Neural cell (in vitro differentiated cells): Measurements from ENCODE around the gene HPS1. TPM values are rescaled to one million over a fixed set of nuclear protein-coding genes. Genes with fewer than 3 reads are reported as not detected.

ENCODE experiments used
- H2AFZ ChIP-seq: fragments of 200-600, 300-800 bp; sonication (generic), shearing (Covaris generic); 2 replicates; pipeline ENCODE4 v1.6.0; 2014; ENCODE audit warnings: low read depth, mild to moderate bottlenecking, antibody characterized with exemption, low read length, moderate library complexity
- H3F3A ChIP-seq: fragments of 200-600 bp; shearing (Covaris generic); 2 replicates; pipeline ENCODE4 v1.6.1; 2016; ENCODE audit warnings: mild to moderate bottlenecking, moderate library complexity, mixed read lengths, antibody characterized with exemption, low read length; ENCODE audit not compliant: insufficient read depth, poor library complexity, severe bottlenecking
- H3K27ac ChIP-seq: fragments of 200-600, 300-800 bp; sonication (generic), shearing (Covaris generic); 2 replicates; pipeline ENCODE4 v1.5.1; 2014; ENCODE audit warnings: mild to moderate bottlenecking, low read length, moderate library complexity
- H3K27me3 ChIP-seq: fragments of 300-800, 200-600 bp; sonication (generic), shearing (Covaris generic); 2 replicates; pipeline ENCODE4 v1.6.0; 2014; ENCODE audit warnings: mild to moderate bottlenecking, low read depth, low read length, moderate library complexity; ENCODE audit not compliant: insufficient read depth
- H3K36me3 ChIP-seq: fragments of 300-800, 200-600 bp; sonication (generic), shearing (Covaris generic); 2 replicates; pipeline ENCODE4 v1.5.1; 2014; ENCODE audit warnings: mild to moderate bottlenecking, antibody characterized with exemption, low read length, moderate library complexity; ENCODE audit not compliant: insufficient read depth
- H3K4me2 ChIP-seq: fragments of 300-800, 200-600 bp; sonication (generic), shearing (Covaris generic); 2 replicates; pipeline ENCODE4 v1.6.0; 2014; ENCODE audit warnings: mild to moderate bottlenecking, low read length
- H3K4me3 ChIP-seq: fragments of 300-800, 200-600 bp; sonication (generic), shearing (Covaris generic); 2 replicates; pipeline ENCODE4 v1.5.1; 2014; ENCODE audit warnings: mild to moderate bottlenecking, low read length, moderate library complexity
- H3K79me2 ChIP-seq: fragments of 200-600 bp; shearing (Covaris generic); replicated peaks from 2 replicates; pipeline ENCODE4 v1.6.0; 2014; ENCODE audit warnings: mild to moderate bottlenecking, low read length, moderate library complexity; ENCODE audit not compliant: insufficient read depth
- H3K9ac ChIP-seq: fragments of 300-800, 200-600 bp; sonication (generic), shearing (Covaris generic); 2 replicates; pipeline ENCODE4 v1.6.1; 2016; ENCODE audit warnings: mild to moderate bottlenecking, low read length, mixed read lengths
- H3K9me2 ChIP-seq: fragments of 200-600 bp; shearing (Covaris generic); 2 replicates; pipeline ENCODE4 v1.6.1; 2016; ENCODE audit warnings: mild to moderate bottlenecking, low read length, mixed read lengths; ENCODE audit not compliant: insufficient read depth
- H3K9me3 ChIP-seq: fragments of 200-600, 300-800 bp; sonication (generic), shearing (Covaris generic); 2 replicates; pipeline ENCODE4 v1.6.1; 2016; ENCODE audit warnings: mild to moderate bottlenecking, mixed run types, low read length, moderate library complexity, mixed read lengths
- H4K20me1 ChIP-seq: fragments of 200-600 bp; shearing (Covaris generic); 2 replicates; pipeline ENCODE4 v1.6.1; 2016; ENCODE audit warnings: mild to moderate bottlenecking, mixed run types; ENCODE audit not compliant: insufficient read depth
- EP300 ChIP-seq: fragments of 450-650 bp; conservative IDR thresholded peaks from 2 replicates; pipeline ENCODE4 v1.6.1; 2014; ENCODE audit warnings: antibody characterized with exemption, mild to moderate bottlenecking, moderate library complexity; ENCODE audit not compliant: poor library complexity, severe bottlenecking
- EZH2 ChIP-seq: fragments of 200-600, 300-800 bp; shearing (Covaris generic), sonication (generic); IDR thresholded peaks from 2 replicates; pipeline ENCODE4 v1.6.1; 2014; ENCODE audit warnings: antibody characterized with exemption, low read length, borderline replicate concordance, mild to moderate bottlenecking; ENCODE audit not compliant: insufficient read depth, poor library complexity, severe bottlenecking
- MXI1 ChIP-seq: fragments of 450-650 bp; conservative IDR thresholded peaks from 2 replicates; pipeline ENCODE4 v1.6.1; 2014; ENCODE audit warnings: antibody characterized with exemption, mild to moderate bottlenecking; ENCODE audit not compliant: poor library complexity, severe bottlenecking
- POLR2AphosphoS5 ChIP-seq: IDR thresholded peaks from 2 replicates; pipeline ENCODE4 v1.6.1; 2012
- RAD21 ChIP-seq: fragments of 450-650 bp; conservative IDR thresholded peaks from 2 replicates; pipeline ENCODE4 v1.6.1; 2014; ENCODE audit warnings: antibody characterized with exemption, mild to moderate bottlenecking, moderate library complexity
- REST ChIP-seq: IDR thresholded peaks from 2 replicates; pipeline ENCODE4 v1.6.1; 2012; ENCODE audit warnings: borderline replicate concordance
- SMC3 ChIP-seq: fragments of 450-650 bp; conservative IDR thresholded peaks from 2 replicates; pipeline ENCODE4 v1.6.1; 2014; ENCODE audit warnings: antibody characterized with exemption, mild to moderate bottlenecking, moderate library complexity; ENCODE audit not compliant: poor library complexity
- TAF1 ChIP-seq: IDR thresholded peaks from 2 replicates; pipeline ENCODE4 v1.6.1; 2012; ENCODE audit warnings: low read depth
- polyA plus RNA-seq: library from polyadenylated mRNA; depleted of rRNA; stranded (reverse); fragments of >200 nt; gene quantifications from 2 replicates; pipeline ENCODE4 v1.2.3, GENCODE V29; 2014
- TF ChIP-seq, protein P1 (sequence below): fragments of 450-650 bp; IDR thresholded peaks from 2 replicates; pipeline ENCODE4 v1.5.1; 2014; ENCODE audit warnings: antibody characterized with exemption, mild to moderate bottlenecking, moderate library complexity; ENCODE audit not compliant: poor library complexity, severe bottlenecking

The HPS1 gene
- polyA plus RNA-seq, 1 donor from 2014 or later, result 1.4 TPM

- H3K79me2 ChIP-seq, result no peaks in the 10 kb centered on the region
- H3K9me3 ChIP-seq, result no peaks in the 10 kb centered on the region
- TF ChIP-seq POLR2AphosphoS5 (no peak), EP300 (no peak), MXI1 (no peak), RAD21 (no peak), TAF1 (no peak), REST (no peak), SMC3 (no peak), EZH2 (no peak)
- TF ChIP-seq, protein P1, sequence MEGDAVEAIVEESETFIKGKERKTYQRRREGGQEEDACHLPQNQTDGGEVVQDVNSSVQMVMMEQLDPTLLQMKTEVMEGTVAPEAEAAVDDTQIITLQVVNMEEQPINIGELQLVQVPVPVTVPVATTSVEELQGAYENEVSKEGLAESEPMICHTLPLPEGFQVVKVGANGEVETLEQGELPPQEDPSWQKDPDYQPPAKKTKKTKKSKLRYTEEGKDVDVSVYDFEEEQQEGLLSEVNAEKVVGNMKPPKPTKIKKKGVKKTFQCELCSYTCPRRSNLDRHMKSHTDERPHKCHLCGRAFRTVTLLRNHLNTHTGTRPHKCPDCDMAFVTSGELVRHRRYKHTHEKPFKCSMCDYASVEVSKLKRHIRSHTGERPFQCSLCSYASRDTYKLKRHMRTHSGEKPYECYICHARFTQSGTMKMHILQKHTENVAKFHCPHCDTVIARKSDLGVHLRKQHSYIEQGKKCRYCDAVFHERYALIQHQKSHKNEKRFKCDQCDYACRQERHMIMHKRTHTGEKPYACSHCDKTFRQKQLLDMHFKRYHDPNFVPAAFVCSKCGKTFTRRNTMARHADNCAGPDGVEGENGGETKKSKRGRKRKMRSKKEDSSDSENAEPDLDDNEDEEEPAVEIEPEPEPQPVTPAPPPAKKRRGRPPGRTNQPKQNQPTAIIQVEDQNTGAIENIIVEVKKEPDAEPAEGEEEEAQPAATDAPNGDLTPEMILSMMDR, result no peak
- H3K4me3 ChIP-seq, result no peak overlapping the region
- H4K20me1 ChIP-seq, result no peaks in the 10 kb centered on the region
- H3K27me3 ChIP-seq, result no peaks in the 10 kb centered on the region
- no peaks in the 10 kb centered on the region for H3K36me3 ChIP-seq
- H3K9me2 ChIP-seq, result no peaks in the 10 kb centered on the region
- H3K4me2 ChIP-seq, result no peak overlapping the region
- H3K9ac ChIP-seq, result no peak overlapping the region
- no peak overlapping the region for H3K27ac ChIP-seq
- H2AFZ ChIP-seq, result no peak overlapping the region
- H3F3A ChIP-seq, result no peaks in the 10 kb centered on the region
These were observed 24.6 kb downstream of the HPS1 start for GRCh38 chr10:98422182-98422581.

- Histone ChIP-seq H3K79me2 (no peaks in the 10 kb centered on the region), H4K20me1 (no peaks in the 10 kb centered on the region), H3K9me3 (no peaks in the 10 kb centered on the region), H3K36me3 (no peaks in the 10 kb centered on the region), H3K9me2 (no peaks in the 10 kb centered on the region), H2AFZ (no peak overlapping the region), H3K4me3 (no peak overlapping the region), H3K27ac (no peak overlapping the region), H3K9ac (no peak overlapping the region), H3K27me3 (no peaks in the 10 kb centered on the region), H3F3A (no peaks in the 10 kb centered on the region), H3K4me2 (no peak overlapping the region)
- TF ChIP-seq REST (no peak), EZH2 (no peak), MXI1 (no peak), RAD21 (no peak), POLR2AphosphoS5 (no peak), TAF1 (no peak), SMC3 (no peak), EP300 (no peak)
- TF ChIP-seq, protein P1, result no peak
These were observed 25.9 kb downstream of the HPS1 start for GRCh38 chr10:98420786-98421185.
